Glomerular endothelial cell (primary cell): ENCODE results near the gene GFPT2. TPM values are rescaled to one million over a fixed set of nuclear protein-coding genes. Genes with fewer than 3 reads are reported as not detected.

Experiments used
- DNase-seq: peaks from one replicate; pipeline ENCODE4 v3.0.0-alpha.2; 2011; ENCODE audit warnings: low read depth, low spot score; ENCODE audit errors: extremely low read depth
- total RNA-seq: library from RNA; depleted of rRNA; stranded (reverse); fragments of >200 nt; gene quantifications from 2 replicates; pipeline ENCODE4 v1.2.3, GENCODE V29; 2015

GFPT2 gene
- total RNA-seq, 1 donor from 2014 or later, result 13.2 TPM

DNA sequence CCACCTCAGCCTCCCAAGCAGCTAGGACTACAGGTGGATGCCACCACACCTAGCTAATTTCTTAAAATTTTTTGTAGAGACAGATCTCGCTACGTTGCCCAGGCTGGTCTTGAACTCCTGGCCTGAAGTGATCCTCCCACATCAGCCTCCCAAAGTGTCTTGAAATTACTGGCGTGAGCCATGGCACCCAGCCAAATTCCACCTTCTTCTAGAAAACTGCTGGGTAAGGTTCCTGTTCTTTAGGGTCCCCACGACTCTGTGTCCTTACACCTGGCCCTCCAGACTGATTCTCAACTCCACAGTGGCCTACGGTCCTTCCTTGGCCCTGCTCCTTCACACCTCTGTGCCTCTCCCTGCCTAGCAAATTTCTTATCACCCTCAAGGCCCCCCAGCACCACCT is 63.2 kb downstream of the GFPT2 start:
- no peak for DNase-seq

DNA sequence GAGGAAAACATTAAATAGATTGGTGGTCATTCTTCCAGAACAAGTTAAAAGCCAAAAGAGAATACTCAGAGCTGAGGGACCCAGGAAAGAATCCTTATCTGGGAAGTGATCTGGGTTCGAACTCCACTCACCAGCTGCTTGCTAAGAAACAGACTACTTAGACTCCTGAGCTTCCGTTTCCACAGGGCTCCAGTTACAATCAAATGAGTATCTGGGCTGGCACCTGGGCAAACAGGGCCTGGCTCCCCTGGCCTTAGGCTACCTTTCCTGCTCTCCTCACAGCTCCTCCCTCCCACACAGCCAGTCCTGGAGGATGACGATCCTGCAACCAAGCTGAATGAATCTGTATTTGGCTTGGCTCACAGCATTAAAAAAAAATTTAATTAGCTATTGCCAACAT is 63.7 kb downstream of the GFPT2 start:
- DNase-seq, result no peak

DNA sequence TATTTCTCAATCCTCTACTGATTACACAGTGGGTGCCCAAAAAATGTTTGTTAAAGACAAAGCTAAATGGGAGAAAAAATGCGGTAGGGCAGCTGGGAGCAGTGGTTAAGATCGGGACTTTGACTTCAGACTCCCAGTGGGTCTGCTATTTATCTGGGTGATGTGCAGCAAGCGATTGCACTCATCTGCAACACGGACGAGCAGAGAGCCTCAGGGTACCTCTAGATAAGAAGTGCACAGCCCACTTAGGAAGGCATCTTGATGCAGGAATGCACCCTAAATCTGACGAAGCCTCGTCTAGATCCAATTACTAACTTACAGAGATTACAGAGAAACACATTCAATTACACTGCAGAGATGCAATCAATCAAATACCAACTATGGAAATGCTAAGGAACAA is 65.3 kb downstream of the GFPT2 start:
- DNase-seq, result no peak

DNA sequence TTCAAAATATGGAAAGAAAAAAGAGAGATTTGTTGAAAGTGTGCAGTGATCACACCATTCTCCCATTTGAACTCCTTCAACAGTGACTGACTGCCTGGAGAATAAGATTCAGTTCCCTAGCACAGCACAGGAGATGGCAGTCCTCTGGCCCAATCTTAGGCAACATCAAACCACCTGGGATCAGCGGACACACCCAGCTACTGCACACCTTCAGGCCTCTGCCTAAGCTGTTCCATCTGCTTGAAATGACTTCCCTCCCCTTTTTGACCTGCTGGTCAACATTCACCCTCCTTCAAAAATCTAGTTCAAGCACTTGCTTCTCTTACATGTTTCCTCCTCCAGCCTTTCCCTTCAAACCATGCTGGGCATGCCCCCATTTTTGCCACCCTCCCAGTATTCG is 65.7 kb downstream of the GFPT2 start:
- no peak for DNase-seq

DNA sequence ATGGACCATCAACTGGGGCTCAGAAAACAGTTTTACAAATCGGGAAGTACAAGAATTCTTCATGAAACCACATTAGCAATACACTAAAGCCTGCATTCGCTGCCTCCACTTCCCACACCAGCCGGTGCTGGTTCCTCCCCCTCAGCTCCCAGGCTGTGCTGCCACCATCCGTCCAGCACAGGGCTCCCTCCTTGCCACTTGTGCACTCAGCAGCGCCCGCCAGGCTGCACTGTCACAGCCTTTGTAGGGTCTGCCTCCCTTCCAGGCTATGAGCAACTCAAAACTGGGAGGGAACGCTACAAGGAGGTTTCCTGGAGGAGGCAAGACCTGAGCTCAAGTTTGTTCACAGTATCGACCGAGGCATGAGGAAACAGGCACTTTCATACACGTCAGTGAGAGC is 69.0 kb downstream of the GFPT2 start:
- no peak for DNase-seq

DNA sequence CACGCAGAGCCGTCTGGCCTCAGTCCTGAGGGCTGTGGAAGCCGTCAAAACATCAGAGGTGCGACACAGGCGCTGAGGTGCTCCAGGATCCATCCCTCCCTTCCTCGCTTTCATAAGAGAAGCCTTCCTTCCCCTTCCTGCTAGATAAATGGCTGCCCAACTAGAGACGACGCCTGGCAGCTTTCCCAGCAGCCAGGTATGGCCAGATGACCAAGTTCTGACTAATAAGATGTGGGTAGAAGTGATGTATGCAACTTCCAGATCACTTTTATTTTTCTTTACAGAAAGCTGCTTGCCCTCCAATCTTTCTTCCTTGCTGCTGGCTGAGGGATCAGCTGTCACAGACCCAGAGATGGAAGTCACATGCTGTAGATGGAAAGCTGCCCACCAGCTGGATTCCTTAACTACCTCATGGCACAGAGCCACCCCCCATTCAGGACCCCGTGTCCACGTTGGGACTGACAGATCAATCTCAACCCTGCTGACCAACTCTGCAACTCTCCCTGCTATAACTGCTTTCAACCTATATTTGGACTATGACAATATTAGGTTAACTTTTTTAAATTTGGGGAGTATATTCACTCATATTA is 70.0 kb downstream of the GFPT2 start:
- no peak for DNase-seq

DNA sequence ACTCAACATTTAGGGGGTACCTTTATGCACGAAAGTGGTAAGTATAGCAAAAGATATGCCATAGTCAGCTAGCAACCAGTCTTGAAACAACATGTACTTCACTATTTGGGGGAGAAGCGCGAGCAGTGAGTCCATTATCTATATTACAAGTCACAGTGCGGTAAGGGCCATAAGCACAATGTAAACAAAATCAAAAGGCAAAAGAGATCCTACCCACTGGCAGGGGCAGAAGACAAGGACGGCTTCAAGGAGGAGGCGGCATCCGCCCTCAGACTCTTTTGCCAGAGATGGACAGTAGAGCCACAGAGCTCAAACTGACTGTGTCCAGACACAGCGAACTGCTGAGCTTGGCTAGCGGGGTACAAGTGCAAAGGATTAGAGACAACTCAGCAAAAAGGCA is 70.9 kb downstream of the GFPT2 start:
- DNase-seq, result no peak

DNA sequence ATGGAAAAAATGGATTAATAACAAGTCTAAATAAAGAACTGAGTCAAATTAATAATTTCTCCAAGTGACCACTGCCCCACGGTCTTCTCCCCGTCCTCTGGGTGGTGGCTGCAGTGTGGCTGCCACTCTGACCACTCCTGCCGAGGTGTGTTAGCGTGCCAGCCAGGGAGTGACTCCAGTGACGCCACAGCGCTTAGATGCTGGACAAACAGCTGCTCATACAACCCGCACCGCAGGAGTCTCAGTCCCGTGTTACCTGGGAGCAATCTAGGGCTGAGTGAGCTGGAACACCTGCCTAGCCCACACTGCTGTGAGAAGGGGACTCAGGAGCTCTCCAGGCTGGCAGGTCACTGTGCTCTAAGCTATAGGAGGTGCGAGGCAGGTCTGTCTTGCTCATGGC is 71.4 kb downstream of the GFPT2 start:
- DNase-seq, result no peak

DNA sequence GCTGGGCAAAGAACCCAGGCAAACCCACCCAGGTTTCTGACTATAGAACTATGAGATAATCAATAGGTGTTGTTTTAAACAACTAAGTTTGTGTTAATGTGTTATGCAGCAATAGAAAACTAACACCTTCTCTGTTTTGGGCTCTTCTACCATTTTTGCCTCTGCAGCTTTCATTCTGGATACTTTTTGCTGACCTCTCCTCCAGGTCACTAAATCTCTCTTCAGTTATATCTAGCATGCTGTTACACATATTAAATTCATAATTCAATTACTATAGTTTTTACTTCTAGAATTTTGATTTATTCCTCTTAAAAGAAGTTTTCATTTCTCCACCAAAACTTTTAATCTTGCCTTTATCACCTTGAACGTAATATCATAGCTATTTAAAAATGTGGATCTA is 78.4 kb downstream of the GFPT2 start:
- no peak for DNase-seq

DNA sequence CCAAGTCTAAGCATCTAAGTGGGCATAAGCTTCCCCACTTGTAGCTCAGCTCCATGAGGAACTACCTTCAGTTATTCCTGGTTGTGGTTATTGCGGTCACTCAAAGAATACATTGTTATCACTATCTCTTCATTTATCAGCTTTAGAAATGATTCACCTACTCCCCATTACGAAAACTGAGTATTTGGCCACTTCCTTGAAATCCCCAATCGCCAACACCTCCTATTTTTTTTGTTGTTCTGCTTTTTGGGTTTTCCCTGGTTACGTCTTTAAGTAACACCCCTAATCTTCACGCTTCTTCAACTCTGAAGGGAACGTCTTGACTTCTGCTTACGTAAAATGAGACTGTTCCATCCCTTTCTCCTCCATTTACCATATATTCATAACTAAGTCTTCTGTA is 81.9 kb downstream of the GFPT2 start:
- no peak for DNase-seq

DNA sequence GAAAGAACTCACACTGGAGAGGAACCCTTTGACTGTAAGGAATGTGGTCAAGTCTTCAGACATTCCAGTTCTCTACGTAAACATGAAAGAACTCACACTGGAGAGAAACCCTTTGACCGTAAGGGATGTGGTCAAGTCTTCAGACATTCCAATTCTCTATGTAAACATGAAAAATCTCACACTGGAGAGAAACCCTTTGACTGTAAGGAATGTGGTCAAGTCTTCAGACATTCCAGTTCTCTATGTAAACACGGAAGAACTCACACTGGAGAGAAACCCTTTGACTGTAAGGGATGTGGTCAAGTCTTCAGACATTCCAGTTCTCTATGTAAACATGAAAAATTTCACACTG is 93.9 kb downstream of the GFPT2 start:
- no peak for DNase-seq

DNA sequence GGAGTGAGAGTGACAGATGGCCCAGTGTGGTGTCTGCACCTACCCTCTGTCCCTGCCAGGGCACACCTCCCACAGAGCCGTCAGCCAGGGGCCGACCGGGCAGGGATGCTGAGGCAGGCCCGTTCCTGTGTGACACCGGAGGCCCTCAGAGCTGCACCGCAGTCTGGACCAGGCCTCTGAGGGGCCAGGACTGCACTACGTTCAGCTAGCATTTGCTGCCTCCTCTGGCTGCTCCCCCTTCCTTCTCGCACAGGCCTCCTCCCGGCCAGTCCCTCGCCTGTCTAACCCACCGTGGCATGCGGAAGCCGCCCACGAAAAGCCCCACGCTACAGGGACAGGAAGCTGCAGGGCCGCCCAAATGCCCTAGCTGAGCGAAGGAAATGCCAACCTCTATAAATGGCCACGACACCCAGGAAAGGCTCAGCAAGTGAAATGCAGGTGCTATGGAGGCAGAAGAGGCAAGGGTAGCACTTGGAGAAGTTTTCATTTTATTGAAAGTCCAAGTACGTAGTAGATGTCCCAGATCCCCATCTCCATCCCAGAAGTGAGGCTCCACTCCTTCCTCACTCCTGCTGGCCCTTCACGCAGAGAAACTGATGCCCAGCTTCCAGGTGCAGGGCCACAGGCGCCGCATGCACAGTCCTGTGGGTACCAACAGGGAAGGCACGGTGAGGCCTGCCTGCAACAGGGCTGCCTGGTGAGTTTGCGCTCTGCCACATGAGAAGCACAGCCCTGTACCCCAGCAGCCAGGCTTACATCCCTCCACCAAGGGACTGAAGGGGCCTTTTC is 99.9 kb downstream of the GFPT2 start:
- DNase-seq, result no peak

DNA sequence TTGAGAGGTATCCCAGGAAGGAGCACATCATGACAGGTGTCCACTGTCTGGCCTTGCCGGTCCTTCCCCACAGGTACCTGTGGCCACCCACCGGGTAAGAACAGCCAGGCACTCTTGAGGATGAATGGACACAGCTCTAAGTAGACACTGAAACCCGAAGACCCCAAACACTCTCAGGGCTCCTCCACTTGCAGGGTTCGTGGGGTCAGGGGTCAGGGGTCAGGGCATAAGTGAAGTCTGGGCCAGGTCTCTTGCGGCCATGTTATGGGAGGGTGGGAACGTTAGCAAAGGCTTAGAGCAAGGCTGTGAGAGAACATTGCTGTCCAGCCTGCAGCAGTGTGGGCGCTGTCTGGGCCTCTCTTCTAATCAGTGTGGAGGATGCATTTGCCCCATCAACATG is 101.2 kb downstream of the GFPT2 start:
- DNase-seq, result no peak

DNA sequence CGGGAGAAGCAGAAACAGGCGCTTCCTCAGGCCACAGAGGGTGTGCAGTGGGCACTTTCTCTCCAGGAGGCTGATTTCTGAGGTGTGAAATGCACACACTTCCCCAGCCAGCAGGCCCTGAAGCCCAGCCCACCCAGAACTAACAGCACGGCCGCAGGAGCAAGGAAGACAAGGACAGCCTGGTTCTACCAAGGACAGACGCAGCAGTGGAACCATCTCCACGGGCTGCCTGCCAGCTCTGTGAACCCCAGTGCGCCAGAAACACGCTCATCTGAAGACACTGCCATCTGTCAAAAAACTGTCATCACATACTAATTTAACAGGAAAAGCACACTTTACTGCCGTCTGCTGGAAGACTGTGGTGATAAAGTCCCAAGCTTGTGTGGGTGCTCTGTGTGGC is 102.0 kb downstream of the GFPT2 start:
- no peak for DNase-seq

Other genes with a start within 250 kb of the GFPT2 start
- not detected in 2 replicates for gene RASGEF1C, start 144.1 kb downstream of the GFPT2 start, total RNA-seq
- gene MAPK9, start 61.3 kb downstream of the GFPT2 start, total RNA-seq, result 24.3 and 26.8 TPM in 2 replicates
- 17.2 and 20.1 TPM in 2 replicates for gene CNOT6, start 141.0 kb upstream of the GFPT2 start, total RNA-seq
- gene SCGB3A1, start 238.2 kb upstream of the GFPT2 start, total RNA-seq, result not detected in 2 replicates